C1 segment of cervical spinal cord (tissue), 14 donors: ENCODE data around the gene UPK3BL2.
"Not testable (repeated sequence)": the region's sequence is repeated elsewhere in the genome, so short reads cannot be mapped to it uniquely, and the experiment has no call there.

Source experiments
- DNase-seq, 14 donors: peaks; one replicate each; lab custom pipeline; 2025; lab: John Stamatoyannopoulos, UW

The UPK3BL2 gene

GRCh38 chr7:102494473-102495149 is 48.9 kb downstream of the UPK3BL2 start:
- DNase-seq = not testable (repeated sequence)

DNA sequence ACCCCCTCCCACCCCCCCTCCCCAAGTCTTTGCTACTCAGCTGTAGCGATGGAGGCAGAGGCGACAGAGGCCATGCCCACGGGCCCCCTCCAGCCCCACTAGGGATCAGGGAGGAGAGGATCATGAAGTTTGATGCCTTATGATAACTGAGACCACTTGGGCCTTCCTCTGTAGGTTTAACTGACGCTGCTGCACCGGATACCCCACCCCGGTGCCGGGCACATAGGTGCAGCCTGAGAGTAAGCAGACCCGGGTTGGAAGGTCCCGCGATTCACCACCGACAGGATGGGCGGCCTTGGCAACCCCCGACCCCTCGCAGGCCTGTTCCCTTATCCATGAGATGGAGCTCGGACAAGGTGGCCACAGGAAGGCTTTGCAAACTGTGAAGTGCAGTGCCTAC is 49.5 kb downstream of the UPK3BL2 start:
- DNase-seq = not testable (repeated sequence)

GRCh38 chr7:102493220-102493935 is 50.1 kb downstream of the UPK3BL2 start:
- not testable (repeated sequence) for DNase-seq

- DNase-seq = not testable (repeated sequence)
Observed at GRCh38 chr7:102490529-102491075, 52.9 kb downstream of the UPK3BL2 start.
